OCI-LY3 (cell line): ENCODE results near the gene CA12.

Experiments
- H2AFZ ChIP-seq: fragments of 200-600, 300-600 bp; shearing (Covaris generic); 2 replicates; pipeline ENCODE4 v1.6.0; 2014; ENCODE audit warnings: antibody characterized with exemption, low read depth, low read length
- H3K27ac ChIP-seq: fragments of 200-600, 300-600 bp; sonication (generic); 2 replicates; pipeline ENCODE4 v1.5.1; 2014; ENCODE audit warnings: mild to moderate bottlenecking, low read length, moderate library complexity, mixed read lengths
- H3K27me3 ChIP-seq: fragments of 200-600, 300-600 bp; sonication (generic); 2 replicates; pipeline ENCODE4 v1.6.1; 2014; ENCODE audit warnings: low read depth, low read length, mixed read lengths
- H3K36me3 ChIP-seq: fragments of 200-600, 300-600 bp; sonication (generic); replicated peaks from 2 replicates; pipeline ENCODE3; 2014; ENCODE audit warnings: low read depth, low read length, mixed read lengths
- H3K4me1 ChIP-seq: fragments of 300-600, 200-600 bp; sonication (generic); 2 replicates; pipeline ENCODE4 v1.6.1; 2014; ENCODE audit warnings: low read length, mixed read lengths
- H3K4me2 ChIP-seq: fragments of 200-600, 300-600 bp; sonication (generic); 2 replicates; pipeline ENCODE4 v1.6.1; 2014; ENCODE audit warnings: low read length, mixed read lengths
- H3K4me3 ChIP-seq: fragments of 300-600, 200-600 bp; sonication (generic); 2 replicates; pipeline ENCODE4 v1.5.1; 2014; ENCODE audit warnings: antibody characterized with exemption, mild to moderate bottlenecking, low read length, moderate library complexity
- H3K79me2 ChIP-seq: fragments of 300-600, 200-600 bp; shearing (Covaris generic); 2 replicates; pipeline ENCODE4 v1.6.1; 2014; ENCODE audit warnings: mild to moderate bottlenecking, low read length, mixed read lengths
- H3K9ac ChIP-seq: fragments of 300-600, 200-600 bp; shearing (Covaris generic); 2 replicates; pipeline ENCODE4 v1.6.0; 2014; ENCODE audit warnings: mild to moderate bottlenecking, low read length, moderate library complexity
- H3K9me3 ChIP-seq: fragments of 200-600, 300-600 bp; shearing (Covaris generic); 2 replicates; pipeline ENCODE4 v1.6.1; 2014; ENCODE audit warnings: low read length, mixed read lengths; ENCODE audit not compliant: insufficient read depth
- H4K20me1 ChIP-seq: fragments of 200-600, 300-600 bp; sonication (generic); 2 replicates; pipeline ENCODE4 v1.6.1; 2016; ENCODE audit warnings: low read length, mixed read lengths; ENCODE audit not compliant: insufficient read depth
- EZH2phosphoT487 ChIP-seq: fragments of 200-600 bp; shearing (Covaris generic); IDR thresholded peaks from 2 replicates; pipeline ENCODE4 v1.6.1; 2018; ENCODE audit warnings: antibody characterized with exemption, mixed run types, low read depth
- TF ChIP-seq, protein P1 (sequence below): fragments of 200-600, 300-600 bp; sonication (generic); IDR thresholded peaks from 2 replicates; pipeline ENCODE4 v1.5.1; 2014; ENCODE audit warnings: antibody characterized with exemption, low read length, low read depth

The CA12 gene

DNA sequence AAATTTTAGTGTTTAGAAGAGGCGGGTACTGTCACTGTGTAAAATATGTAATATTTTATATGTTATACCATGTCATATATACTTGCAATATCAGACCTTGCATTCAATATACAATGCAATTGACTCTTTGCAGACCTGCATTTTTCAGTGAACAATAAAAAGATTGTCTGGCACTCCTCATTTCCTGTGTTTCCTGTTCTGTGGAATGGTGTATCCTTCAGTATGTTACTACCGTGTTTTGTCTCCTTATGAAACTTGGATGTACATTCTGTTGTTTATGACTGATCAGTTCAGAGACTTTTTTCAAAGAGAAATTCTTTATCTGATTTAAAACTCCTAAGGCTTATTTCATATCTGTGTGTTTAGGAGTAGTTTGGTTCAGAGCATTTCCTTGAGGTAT is 72.7 kb downstream of the CA12 start:
- H3K9me3 ChIP-seq = no peaks in the 10 kb centered on the region

DNA sequence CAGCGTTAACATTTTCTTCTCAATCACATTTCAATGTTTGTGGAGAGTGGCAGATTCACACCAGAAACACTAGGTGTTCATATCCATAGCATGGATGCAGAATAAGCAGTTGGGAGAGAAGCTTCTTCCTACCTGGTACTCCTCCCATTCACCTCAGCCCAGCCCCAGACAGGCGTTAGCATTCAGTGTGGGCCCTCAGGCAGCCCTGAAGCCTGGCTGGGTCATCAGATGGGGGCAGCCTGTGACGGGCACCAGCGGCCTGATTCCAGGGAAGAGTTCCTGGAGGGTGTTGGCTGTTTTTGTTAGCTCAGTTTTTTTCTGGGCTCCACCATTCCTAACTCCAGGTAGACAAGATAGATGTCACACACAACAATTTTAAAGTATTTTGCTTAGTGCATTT is 73.2 kb downstream of the CA12 start:
- peaks cover 4% of the 10 kb centered on the region for H3K36me3 ChIP-seq
- no peak overlapping the region for H3K9ac ChIP-seq
- TF ChIP-seq, protein P1, sequence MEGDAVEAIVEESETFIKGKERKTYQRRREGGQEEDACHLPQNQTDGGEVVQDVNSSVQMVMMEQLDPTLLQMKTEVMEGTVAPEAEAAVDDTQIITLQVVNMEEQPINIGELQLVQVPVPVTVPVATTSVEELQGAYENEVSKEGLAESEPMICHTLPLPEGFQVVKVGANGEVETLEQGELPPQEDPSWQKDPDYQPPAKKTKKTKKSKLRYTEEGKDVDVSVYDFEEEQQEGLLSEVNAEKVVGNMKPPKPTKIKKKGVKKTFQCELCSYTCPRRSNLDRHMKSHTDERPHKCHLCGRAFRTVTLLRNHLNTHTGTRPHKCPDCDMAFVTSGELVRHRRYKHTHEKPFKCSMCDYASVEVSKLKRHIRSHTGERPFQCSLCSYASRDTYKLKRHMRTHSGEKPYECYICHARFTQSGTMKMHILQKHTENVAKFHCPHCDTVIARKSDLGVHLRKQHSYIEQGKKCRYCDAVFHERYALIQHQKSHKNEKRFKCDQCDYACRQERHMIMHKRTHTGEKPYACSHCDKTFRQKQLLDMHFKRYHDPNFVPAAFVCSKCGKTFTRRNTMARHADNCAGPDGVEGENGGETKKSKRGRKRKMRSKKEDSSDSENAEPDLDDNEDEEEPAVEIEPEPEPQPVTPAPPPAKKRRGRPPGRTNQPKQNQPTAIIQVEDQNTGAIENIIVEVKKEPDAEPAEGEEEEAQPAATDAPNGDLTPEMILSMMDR = no peak
- TF ChIP-seq EZH2phosphoT487 = no peak
- no peaks in the 10 kb centered on the region for H3K79me2 ChIP-seq
- H3K4me2 ChIP-seq = no peak overlapping the region
- no peak overlapping the region for H2AFZ ChIP-seq
- no peaks in the 10 kb centered on the region for H4K20me1 ChIP-seq
- H3K27ac ChIP-seq = no peak overlapping the region
- no peak overlapping the region for H3K4me3 ChIP-seq
- no peaks in the 10 kb centered on the region for H3K27me3 ChIP-seq
- no peaks in the 10 kb centered on the region for H3K4me1 ChIP-seq
- H3K9me3 ChIP-seq = no peaks in the 10 kb centered on the region

More for the DNA sequence above, 72.7 kb downstream of the CA12 start:
- Histone ChIP-seq H3K27me3 (no peaks in the 10 kb centered on the region), H3K4me3 (no peak overlapping the region), H3K79me2 (no peaks in the 10 kb centered on the region), H3K4me2 (no peak overlapping the region), H3K27ac (no peak overlapping the region), H4K20me1 (no peaks in the 10 kb centered on the region), H2AFZ (no peak overlapping the region), H3K9ac (no peak overlapping the region), H3K36me3 (peaks cover 4% of the 10 kb centered on the region), H3K4me1 (no peaks in the 10 kb centered on the region)
- no peak for TF ChIP-seq EZH2phosphoT487
- TF ChIP-seq, protein P1 = no peak

DNA sequence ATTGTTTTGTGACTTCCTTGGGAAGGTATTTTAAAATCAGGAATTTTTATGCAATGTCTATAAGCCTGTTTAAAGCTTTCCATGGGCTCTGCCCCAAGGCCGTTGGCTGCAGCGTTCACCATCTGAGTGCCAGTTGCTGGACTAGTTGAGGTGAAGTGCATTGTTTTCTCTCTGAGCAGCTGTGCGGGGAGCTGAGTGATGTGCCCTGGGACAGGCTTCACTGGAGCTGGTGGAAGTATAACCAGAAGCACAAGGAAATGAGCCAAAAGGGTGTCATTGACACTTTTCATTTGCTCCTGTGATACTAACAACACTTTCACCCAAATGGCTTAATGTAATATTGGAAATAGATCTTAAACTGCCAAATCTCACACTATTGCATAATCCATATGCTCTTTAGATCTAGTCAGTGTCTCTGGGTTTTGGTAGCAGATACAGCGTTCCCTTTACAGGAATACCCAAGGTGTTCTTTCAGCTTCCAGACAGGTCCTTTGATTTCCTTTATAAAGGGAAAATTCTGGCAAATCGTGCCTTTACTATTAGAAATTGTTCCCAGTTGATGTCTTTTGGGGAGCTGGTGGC is 75.1 kb downstream of the CA12 start:
- H2AFZ ChIP-seq = no peak overlapping the region
- no peaks in the 10 kb centered on the region for H3K9me3 ChIP-seq
- H3K9ac ChIP-seq = no peak overlapping the region
- H3K27ac ChIP-seq = no peak overlapping the region
- peaks cover 4% of the 10 kb centered on the region for H3K36me3 ChIP-seq
- no peak overlapping the region for H3K4me3 ChIP-seq
- TF ChIP-seq, protein P1 = no peak
- no peak for TF ChIP-seq EZH2phosphoT487
- H3K79me2 ChIP-seq = no peaks in the 10 kb centered on the region
- H3K4me2 ChIP-seq = no peak overlapping the region
- H3K4me1 ChIP-seq = no peaks in the 10 kb centered on the region
- no peaks in the 10 kb centered on the region for H3K27me3 ChIP-seq
- no peaks in the 10 kb centered on the region for H4K20me1 ChIP-seq

- H3K4me3 ChIP-seq = no peak overlapping the region
- peaks cover 8% of the 10 kb centered on the region for H3K4me1 ChIP-seq
- H3K36me3 ChIP-seq = peaks cover 4% of the 10 kb centered on the region
- no peaks in the 10 kb centered on the region for H3K79me2 ChIP-seq
- H3K4me2 ChIP-seq = no peak overlapping the region
- H2AFZ ChIP-seq = no peak overlapping the region
- H3K9ac ChIP-seq = no peak overlapping the region
- no peaks in the 10 kb centered on the region for H3K9me3 ChIP-seq
- no peak for TF ChIP-seq EZH2phosphoT487
- TF ChIP-seq, protein P1 = no peak
- no peaks in the 10 kb centered on the region for H4K20me1 ChIP-seq
- no peaks in the 10 kb centered on the region for H3K27me3 ChIP-seq
- no peak overlapping the region for H3K27ac ChIP-seq
These were observed 76.4 kb downstream of the CA12 start for GRCh38 chr15:63305260-63305659.
